Measurements from ENCODE around the gene MRPL39.

DNA sequence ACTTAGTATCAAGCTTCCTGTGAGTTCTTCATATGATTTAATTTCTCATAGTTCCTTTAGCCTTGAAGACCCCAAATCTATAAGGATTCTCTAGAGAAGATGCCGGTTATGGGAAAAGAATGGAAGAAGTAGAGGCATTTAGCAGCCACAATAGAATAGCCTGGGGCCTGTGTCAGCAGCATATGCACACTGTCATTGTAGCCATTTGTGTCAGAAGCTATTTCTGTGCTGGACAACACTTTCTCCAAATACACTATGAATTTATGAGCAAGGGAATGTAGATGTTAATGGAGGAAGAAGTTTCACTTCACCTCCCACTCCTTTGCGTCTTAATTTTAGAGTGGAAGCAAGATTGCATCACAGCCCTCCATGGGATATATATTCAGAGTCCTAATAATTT is 49.1 kb upstream of the MRPL39 start:
- TF ChIP-seq, protein P1, sequence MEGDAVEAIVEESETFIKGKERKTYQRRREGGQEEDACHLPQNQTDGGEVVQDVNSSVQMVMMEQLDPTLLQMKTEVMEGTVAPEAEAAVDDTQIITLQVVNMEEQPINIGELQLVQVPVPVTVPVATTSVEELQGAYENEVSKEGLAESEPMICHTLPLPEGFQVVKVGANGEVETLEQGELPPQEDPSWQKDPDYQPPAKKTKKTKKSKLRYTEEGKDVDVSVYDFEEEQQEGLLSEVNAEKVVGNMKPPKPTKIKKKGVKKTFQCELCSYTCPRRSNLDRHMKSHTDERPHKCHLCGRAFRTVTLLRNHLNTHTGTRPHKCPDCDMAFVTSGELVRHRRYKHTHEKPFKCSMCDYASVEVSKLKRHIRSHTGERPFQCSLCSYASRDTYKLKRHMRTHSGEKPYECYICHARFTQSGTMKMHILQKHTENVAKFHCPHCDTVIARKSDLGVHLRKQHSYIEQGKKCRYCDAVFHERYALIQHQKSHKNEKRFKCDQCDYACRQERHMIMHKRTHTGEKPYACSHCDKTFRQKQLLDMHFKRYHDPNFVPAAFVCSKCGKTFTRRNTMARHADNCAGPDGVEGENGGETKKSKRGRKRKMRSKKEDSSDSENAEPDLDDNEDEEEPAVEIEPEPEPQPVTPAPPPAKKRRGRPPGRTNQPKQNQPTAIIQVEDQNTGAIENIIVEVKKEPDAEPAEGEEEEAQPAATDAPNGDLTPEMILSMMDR (IDR thresholded peaks at IDR 0.05 in 8 of 11, conservative IDR thresholded peaks at IDR 0.05 in 3 of 11) = no peak
- TF ChIP-seq POLR2A (IDR thresholded peaks at IDR 0.05) = no peak
- no peak for TF ChIP-seq POLR2AphosphoS5 (IDR thresholded peaks at IDR 0.05)
